ENCODE measurements around the gene LDAH.

The LDAH gene

GRCh38 chr2:20707601-20708000 is 115.3 kb downstream of the LDAH start:
- H3K4me3 ChIP-seq (ENCODE audit: low read length): no peak overlapping the region
- no peak for TF ChIP-seq CTCF (IDR thresholded peaks at IDR 0.05; ENCODE audit: insufficient read depth, low read depth, low read length, missing control alignments)
- no peak for DNase-seq (ENCODE audit: low read depth)

DNA sequence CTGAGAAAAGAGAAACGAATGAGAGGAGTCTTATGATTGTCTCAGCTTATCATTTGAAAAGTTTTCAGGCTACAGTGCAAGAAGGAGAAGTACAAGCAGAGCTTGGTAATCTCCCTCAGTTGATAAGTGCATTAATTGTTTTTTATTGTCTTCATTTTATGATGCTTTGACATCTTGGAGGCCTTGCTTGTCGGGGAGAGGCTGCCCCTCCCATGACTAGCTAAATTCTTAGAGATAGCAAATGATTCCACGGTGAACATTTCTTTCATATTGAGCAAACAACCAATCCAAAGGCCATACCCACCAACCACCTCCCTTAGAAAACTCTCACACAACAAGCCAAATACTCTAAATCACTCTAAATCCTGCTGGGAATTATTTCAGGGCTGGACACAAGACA is 116.1 kb downstream of the LDAH start:
- TF ChIP-seq CTCF (IDR thresholded peaks at IDR 0.05; ENCODE audit: insufficient read depth, low read depth, low read length, missing control alignments): no peak
- H3K4me3 ChIP-seq (ENCODE audit: low read length): no peak overlapping the region

DNA sequence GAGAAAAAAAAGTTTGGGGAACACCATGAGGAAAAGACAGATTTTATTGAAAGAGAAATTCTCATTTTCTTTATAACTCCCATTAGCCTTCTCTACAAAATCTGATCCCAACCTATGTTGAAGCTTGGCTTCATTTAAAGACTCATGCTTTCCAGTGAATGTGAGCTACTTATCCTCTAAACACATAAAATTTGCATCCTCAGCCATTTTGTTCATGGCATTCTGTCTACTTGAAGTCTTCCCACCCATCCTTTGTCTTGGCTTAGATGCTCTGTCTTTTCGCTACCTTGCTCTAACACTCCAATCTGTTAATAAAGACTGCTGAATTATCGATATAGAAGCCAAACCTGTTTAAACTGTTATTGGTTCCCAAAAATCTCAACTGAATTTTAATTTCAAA is 116.7 kb downstream of the LDAH start:
- no peak overlapping the region for H3K4me3 ChIP-seq (ENCODE audit: low read length)
- TF ChIP-seq CTCF (IDR thresholded peaks at IDR 0.05; ENCODE audit: insufficient read depth, low read depth, low read length, missing control alignments): no peak
- no peak for DNase-seq (ENCODE audit: low read depth)

More for the DNA sequence above, 116.1 kb downstream of the LDAH start:
- no peak for DNase-seq (ENCODE audit: low read depth)

- H3K4me3 ChIP-seq (ENCODE audit: low read length): no peak overlapping the region
- no peak for TF ChIP-seq CTCF (IDR thresholded peaks at IDR 0.05; ENCODE audit: insufficient read depth, low read depth, low read length, missing control alignments)
- DNase-seq (ENCODE audit: low read depth): no peak
Observed at GRCh38 chr2:20704886-20705285, 118.0 kb downstream of the LDAH start.

- no peak for TF ChIP-seq CTCF (IDR thresholded peaks at IDR 0.05; ENCODE audit: insufficient read depth, low read depth, low read length, missing control alignments)
- DNase-seq (ENCODE audit: low read depth): no peak
- H3K4me3 ChIP-seq (ENCODE audit: low read length): no peak overlapping the region
Observed at GRCh38 chr2:20702563-20702962, 120.3 kb downstream of the LDAH start.

- no peak overlapping the region for H3K4me3 ChIP-seq (ENCODE audit: low read length)
- TF ChIP-seq CTCF (IDR thresholded peaks at IDR 0.05; ENCODE audit: insufficient read depth, low read depth, low read length, missing control alignments): no peak
- DNase-seq (ENCODE audit: low read depth): no peak
Observed at GRCh38 chr2:20698916-20699613, 123.8 kb downstream of the LDAH start.

DNA sequence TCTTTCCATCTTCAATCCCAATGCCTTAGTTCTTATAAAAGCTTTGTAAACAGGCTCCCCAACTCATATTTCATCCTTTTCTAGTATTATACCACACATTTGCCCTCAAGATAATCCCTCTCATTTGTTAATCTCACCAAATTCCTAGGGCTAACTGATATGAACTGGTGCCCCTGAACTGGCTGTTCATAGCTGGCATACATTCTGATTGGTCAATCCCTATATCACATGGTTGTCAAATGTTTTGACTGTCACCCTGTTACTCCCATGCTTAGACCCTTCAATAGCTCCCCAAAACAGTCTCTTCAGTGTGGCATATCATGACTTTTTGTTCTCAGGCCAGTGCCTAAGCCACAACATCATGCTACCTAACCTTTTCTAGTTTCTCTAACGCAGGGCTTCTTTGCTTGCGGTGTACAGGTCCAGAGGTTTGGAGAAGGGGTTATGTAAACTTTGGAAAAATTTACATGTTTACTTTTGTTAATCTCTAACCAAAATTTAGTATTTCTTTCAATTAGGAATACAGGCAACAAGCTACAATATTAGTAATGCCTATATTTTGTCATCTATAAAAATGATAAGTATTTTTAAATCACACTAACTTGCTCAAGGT is 125.5 kb downstream of the LDAH start:
- no peak overlapping the region for H3K4me3 ChIP-seq (ENCODE audit: low read length)
- TF ChIP-seq CTCF (IDR thresholded peaks at IDR 0.05; ENCODE audit: insufficient read depth, low read depth, low read length, missing control alignments): no peak
- no peak for DNase-seq (ENCODE audit: low read depth)

Data from epithelial cell of esophagus (primary cell).